Urinary bladder (tissue), 2 donors: ENCODE measurements around the gene LIN52. TPM values are rescaled to one million over a fixed set of nuclear protein-coding genes. Genes with fewer than 3 reads are reported as not detected.

ENCODE experiments used
- polyA plus RNA-seq: library from polyadenylated mRNA; stranded (reverse); fragments of 200-250 nt; gene quantifications from one replicate; pipeline ENCODE4 v1.2.3, GENCODE V29; 2013
- small RNA-seq: library from RNA; depleted of rRNA; stranded (forward); fragments of <200 nt; gene quantifications from one replicate; pipeline ENCODE3, GENCODE V24; 2014
- total RNA-seq: library from RNA; depleted of rRNA; stranded (reverse); fragments of >200 nt; gene quantifications from one replicate; pipeline ENCODE4 v1.2.3, GENCODE V29; 2014
- donor health status: healthy.

The LIN52 gene
- total and polyA plus RNA-seq, 2 donors: 11.8 to 17.5 TPM

Small RNAs within 50 kb of the gene (small RNA-seq; reads per million reads assigned to genes)
- gene AC006349.1 (not detected), gene RN7SL530P (not detected)

Other genes with a start within 250 kb of the LIN52 start
- 13.3 TPM for gene PTGR2, start 233.1 kb upstream of the LIN52 start, total RNA-seq
- gene PTGR2, start 233.1 kb upstream of the LIN52 start, polyA plus RNA-seq: 5.5 TPM
- gene ZNF410, start 198.1 kb upstream of the LIN52 start, total RNA-seq: 75.4 TPM
- 32.9 TPM for gene ZNF410, start 198.1 kb upstream of the LIN52 start, polyA plus RNA-seq
- 7.9 TPM for gene FAM161B, start 134.9 kb upstream of the LIN52 start, total RNA-seq
- gene FAM161B, start 134.9 kb upstream of the LIN52 start, polyA plus RNA-seq: 7.4 TPM
- gene COQ6, start 134.7 kb upstream of the LIN52 start, total RNA-seq: 26.1 TPM
- 29.7 TPM for gene COQ6, start 134.7 kb upstream of the LIN52 start, polyA plus RNA-seq
- gene ENTPD5, start 65.7 kb upstream of the LIN52 start, total RNA-seq: 21.3 TPM
- gene ENTPD5, start 65.7 kb upstream of the LIN52 start, polyA plus RNA-seq: 8.9 TPM
- 23.9 TPM for gene BBOF1, start 65.6 kb upstream of the LIN52 start, total RNA-seq
- 7.5 TPM for gene BBOF1, start 65.6 kb upstream of the LIN52 start, polyA plus RNA-seq
- gene ALDH6A1, start 503 bp upstream of the LIN52 start, total RNA-seq: 48.3 TPM
- 24.8 TPM for gene ALDH6A1, start 503 bp upstream of the LIN52 start, polyA plus RNA-seq
- gene VSX2, start 154.5 kb downstream of the LIN52 start, total RNA-seq: not detected
- gene VSX2, start 154.5 kb downstream of the LIN52 start, polyA plus RNA-seq: not detected
- gene ABCD4, start 218.0 kb downstream of the LIN52 start, total RNA-seq: 30.6 TPM
- 36.0 TPM for gene ABCD4, start 218.0 kb downstream of the LIN52 start, polyA plus RNA-seq